Thoracic aorta (tissue), 2 donors: ENCODE data around the gene TBX4. TPM values are rescaled to one million over a fixed set of nuclear protein-coding genes. Genes with fewer than 3 reads are reported as not detected.

ENCODE experiments used
- ATAC-seq: fragments of 150-250 bp; one replicate; pipeline ENCODE4 v1.8.0; 2017; ENCODE audit warnings: low read depth; ENCODE audit not compliant: insufficient number of reproducible peaks, low FRiP score
- DNase-seq: peaks from one replicate; pipeline ENCODE4 v3.0.0-alpha.2; 2020; ENCODE audit warnings: low spot score
- H3K27ac ChIP-seq, 2 donors: fragments of 200-600 bp; sonication (generic); 1 replicate in 1 of 2; 2 replicates in 1 of 2; pipeline ENCODE4 v1.5.1; 2016; ENCODE audit warnings: mild to moderate bottlenecking in 2 of 2, moderate library complexity in 2 of 2
- H3K27me3 ChIP-seq: fragments of 200-600 bp; sonication (generic); replicated peaks from 2 replicates; pipeline ENCODE4 v1.6.0; 2016; ENCODE audit warnings: mild to moderate bottlenecking; ENCODE audit not compliant: insufficient read depth
- H3K36me3 ChIP-seq: fragments of 200-600 bp; sonication (generic); one replicate; pipeline ENCODE4 v1.5.1; 2016
- H3K4me1 ChIP-seq, 2 donors: fragments of 200-600 bp; sonication (generic); 1 replicate in 1 of 2; 2 replicates in 1 of 2; pipeline versions ENCODE4 v1.5.1 to v1.6.0; 2016; ENCODE audit warnings: low read depth in 2 of 2, mild to moderate bottlenecking in 1 of 2; ENCODE audit not compliant: control insufficient read depth in 1 of 2
- H3K4me3 ChIP-seq: fragments of 200-600 bp; sonication (generic); 2 replicates; pipeline ENCODE4 v1.5.1; 2016; ENCODE audit warnings: mild to moderate bottlenecking
- H3K9me3 ChIP-seq: fragments of 200-600 bp; sonication (generic); 2 replicates; pipeline ENCODE4 v1.5.1; 2016
- total RNA-seq, 2 donors: library from RNA; depleted of rRNA; stranded (reverse); fragments of >200 nt; gene quantifications; one replicate each; pipeline versions ENCODE4 v1.1.0 to v1.2.3, GENCODE V29; 2016
- TF ChIP-seq, protein P1 (sequence below): fragments of 200-600 bp; sonication (generic); IDR thresholded peaks from one replicate; pipeline ENCODE4 v1.5.1; 2019; ENCODE audit warnings: antibody characterized with exemption

The TBX4 gene
- total RNA-seq, 2 donors from 2014 or later: not detected

DNA sequence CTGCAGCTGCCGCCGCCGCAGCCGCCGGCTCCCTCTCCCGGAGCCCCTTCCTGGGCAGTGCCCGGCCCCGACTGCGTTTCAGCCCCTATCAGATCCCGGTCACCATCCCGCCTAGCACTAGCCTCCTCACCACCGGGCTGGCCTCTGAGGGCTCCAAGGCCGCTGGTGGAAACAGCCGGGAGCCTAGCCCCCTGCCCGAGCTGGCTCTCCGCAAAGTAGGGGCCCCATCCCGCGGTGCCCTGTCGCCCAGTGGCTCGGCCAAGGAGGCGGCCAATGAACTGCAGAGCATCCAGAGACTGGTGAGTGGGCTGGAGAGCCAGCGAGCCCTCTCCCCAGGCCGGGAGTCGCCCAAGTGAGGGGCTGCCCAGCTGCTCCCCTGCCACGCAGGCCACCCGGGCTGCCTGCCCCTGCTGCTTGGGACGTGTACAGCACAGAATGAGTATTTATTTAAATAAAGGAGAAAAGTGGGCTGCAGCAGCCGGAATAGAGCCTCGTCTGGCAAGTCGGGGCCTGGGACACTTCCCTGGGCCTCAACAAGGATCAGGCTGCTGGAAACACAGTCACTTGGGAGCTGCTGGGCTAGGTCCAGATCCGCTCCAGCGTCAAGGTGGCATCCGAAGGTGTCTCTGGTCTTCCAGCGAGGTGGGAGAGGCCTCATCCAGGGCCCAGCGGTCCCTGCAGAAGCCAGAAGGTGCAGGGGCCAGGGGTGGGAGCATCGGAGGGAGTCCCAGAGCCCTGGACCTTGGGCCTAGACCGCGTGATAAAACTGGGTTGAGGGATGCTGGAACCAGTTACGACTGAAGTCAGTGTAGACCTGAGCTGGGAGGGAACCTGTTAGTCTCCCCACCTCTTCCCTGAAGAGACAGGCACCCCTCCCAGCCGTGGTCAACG, 43.8 kb upstream of the TBX4 start:
- Histone ChIP-seq H3K27me3 (no peaks in the 10 kb centered on the region), H3K27ac (peak overlapping the region; percentile 75 to 80), H3K9me3 (no peaks in the 10 kb centered on the region), H3K4me1 (peaks cover 12 to 70% of the 10 kb centered on the region in 2 donors), H3K36me3 (peaks cover 9% of the 10 kb centered on the region), H3K4me3 (peak overlapping the region; percentile 82)
- TF ChIP-seq, protein P1, sequence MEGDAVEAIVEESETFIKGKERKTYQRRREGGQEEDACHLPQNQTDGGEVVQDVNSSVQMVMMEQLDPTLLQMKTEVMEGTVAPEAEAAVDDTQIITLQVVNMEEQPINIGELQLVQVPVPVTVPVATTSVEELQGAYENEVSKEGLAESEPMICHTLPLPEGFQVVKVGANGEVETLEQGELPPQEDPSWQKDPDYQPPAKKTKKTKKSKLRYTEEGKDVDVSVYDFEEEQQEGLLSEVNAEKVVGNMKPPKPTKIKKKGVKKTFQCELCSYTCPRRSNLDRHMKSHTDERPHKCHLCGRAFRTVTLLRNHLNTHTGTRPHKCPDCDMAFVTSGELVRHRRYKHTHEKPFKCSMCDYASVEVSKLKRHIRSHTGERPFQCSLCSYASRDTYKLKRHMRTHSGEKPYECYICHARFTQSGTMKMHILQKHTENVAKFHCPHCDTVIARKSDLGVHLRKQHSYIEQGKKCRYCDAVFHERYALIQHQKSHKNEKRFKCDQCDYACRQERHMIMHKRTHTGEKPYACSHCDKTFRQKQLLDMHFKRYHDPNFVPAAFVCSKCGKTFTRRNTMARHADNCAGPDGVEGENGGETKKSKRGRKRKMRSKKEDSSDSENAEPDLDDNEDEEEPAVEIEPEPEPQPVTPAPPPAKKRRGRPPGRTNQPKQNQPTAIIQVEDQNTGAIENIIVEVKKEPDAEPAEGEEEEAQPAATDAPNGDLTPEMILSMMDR: no peak
- DNase-seq (no peak), ATAC-seq (no peak)

DNA sequence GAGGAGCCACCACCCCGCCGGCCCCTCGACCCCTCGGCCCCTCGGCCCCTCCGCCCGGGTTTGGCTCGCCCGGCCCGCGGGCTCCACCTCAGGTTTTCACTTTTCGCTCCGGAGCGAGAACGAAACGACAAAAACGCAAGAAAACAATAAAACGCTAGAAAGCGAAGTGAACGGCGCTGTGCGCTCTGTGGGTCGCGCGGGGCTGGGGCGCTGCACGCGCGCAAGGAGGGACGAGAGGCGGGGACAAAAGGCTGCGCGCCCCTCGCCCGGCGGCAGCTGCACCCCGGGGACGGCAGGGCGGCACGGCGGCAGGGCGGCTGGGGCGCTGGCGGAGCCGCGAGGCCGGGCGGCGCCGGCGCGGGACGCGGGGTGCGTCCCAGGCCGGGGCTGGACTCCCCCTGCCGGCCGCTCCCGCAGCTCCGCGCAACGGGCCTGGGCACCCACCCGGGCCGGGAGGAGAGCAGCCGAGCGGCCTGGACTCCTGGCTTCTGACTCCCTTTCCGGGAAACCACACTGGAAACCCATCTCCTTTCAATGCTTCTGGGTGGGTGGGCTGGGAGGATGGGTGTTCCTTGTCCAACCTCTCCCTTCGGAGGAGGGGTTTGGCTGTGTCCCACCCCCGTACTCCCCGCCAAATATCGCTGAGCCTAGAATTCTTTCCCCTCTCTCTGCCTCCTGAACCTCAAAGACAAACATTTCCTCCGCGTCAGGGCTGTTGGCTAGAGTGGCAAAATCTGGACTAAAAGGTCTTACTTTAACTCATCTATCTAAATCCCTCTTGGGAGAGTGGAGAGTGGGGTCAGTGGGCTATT, 42.7 kb upstream of the TBX4 start:
- no peak for DNase-seq
- Histone ChIP-seq H3K27me3 (no peaks in the 10 kb centered on the region), H3K9me3 (no peaks in the 10 kb centered on the region), H3K4me1 (peaks cover 12 to 70% of the 10 kb centered on the region in 2 donors), H3K4me3 (peak overlapping the region; percentile 82), H3K27ac (peak overlapping the region; percentile 94 to 96), H3K36me3 (peaks cover 6% of the 10 kb centered on the region)
- no peak for ATAC-seq
- TF ChIP-seq, protein P1: peak; percentile 28

DNA sequence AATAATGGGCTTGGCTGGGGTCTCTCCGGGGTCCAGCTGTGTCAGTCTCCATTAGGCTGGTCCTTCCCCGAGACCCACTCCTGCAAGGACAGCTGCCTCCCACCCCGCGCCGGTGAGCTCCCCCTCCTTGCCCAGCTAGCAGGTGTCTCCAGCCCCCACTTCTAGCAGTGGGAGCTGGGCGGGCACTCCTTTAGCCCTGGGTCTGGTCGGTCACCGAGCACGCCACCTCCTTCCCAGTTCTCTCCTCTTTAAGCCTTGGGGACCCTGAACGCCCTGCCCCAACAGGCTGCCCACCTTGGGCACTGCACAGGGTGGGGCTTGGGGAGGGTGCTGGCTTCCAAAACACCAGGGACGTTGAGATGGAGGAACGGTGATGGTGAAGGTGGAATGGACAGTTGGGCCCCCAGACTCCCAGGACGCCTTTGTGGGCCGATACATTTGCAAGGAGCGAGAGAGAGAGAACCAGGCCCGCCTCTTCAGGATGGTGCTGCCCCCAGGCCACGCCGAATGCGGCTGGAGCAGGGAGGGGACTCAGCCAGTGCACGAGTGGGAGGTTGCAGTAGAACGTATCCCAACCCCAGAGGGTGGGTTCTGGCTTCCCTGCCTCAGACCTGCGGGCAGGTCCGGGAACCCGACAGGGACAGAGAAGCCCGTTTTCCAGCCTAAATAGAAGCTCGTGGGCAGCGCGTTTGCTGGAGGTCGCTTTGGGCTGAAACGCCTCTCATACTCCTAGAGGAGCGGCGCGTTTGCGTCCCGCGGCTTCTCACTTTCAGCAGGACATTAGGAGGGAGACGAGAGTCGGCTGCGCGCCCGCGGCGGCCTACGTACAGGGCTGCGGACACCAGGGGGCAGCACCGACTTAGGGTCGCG, 41.8 kb upstream of the TBX4 start:
- TF ChIP-seq, protein P1: peak; percentile 56
- no peaks in the 10 kb centered on the region for H3K9me3 ChIP-seq
- H3K27ac ChIP-seq: peak overlapping the region; percentile 94 to 96
- peaks cover 12 to 70% of the 10 kb centered on the region in 2 donors for H3K4me1 ChIP-seq
- peak overlapping the region; percentile 82 for H3K4me3 ChIP-seq
- peak; percentile 7 for ATAC-seq
- DNase-seq: no peak
- peaks cover 3% of the 10 kb centered on the region for H3K36me3 ChIP-seq
- no peaks in the 10 kb centered on the region for H3K27me3 ChIP-seq

DNA sequence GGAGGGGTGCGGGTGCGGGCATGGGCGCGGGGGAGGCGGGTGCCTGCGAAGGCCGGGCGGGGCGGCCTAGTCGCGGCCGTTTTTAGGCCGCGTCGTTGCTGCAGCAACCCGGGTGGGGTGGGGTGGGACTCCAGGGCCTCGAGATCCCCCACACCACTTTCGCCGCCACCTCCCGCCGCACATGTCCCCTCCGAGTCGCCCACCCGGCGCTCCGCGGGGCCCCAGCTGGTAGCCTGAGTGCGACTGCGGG, 41.3 kb upstream of the TBX4 start:
- Histone ChIP-seq H3K27ac (peak overlapping the region; percentile 94 to 96), H3K4me1 (peaks cover 12 to 75% of the 10 kb centered on the region in 2 donors), H3K4me3 (peak overlapping the region; percentile 82), H3K36me3 (no peaks in the 10 kb centered on the region), H3K9me3 (no peaks in the 10 kb centered on the region), H3K27me3 (no peaks in the 10 kb centered on the region)
- DNase-seq: no peak
- no peak for ATAC-seq
- TF ChIP-seq, protein P1: no peak
